Measurements from ENCODE around the gene POU4F2. TPM values are rescaled to one million over a fixed set of nuclear protein-coding genes. Genes with fewer than 3 reads are reported as not detected.

POU4F2 gene
- total RNA-seq: under 1 TPM in 1 of 2 donors, not detected in 1; 0.51 TPM

GRCh38 chr4:146638786-146639505 lies at the start of gene POU4F2:
Gene POU4F2 (plus strand): TSS chr4:146638893. CDS start chr4:146639141, 248 bp downstream.
- intact Hi-C loops (cut with DNase I): no loop called here
- no peak for TF ChIP-seq POLR2AphosphoS5 (IDR thresholded peaks at IDR 0.05)
- TF ChIP-seq POLR2A (IDR thresholded peaks at IDR 0.05): no peak
- TF ChIP-seq CTCF (IDR thresholded peaks at IDR 0.05): no peak
- DNase-seq (ENCODE audit: low spot score): no peak
- H3K9me3 ChIP-seq: no peaks in the 10 kb centered on the region
- H3K4me3 ChIP-seq: peak within 1 kb of the TSS in 1 of 2 donors; percentile 2
- no peaks in the 10 kb centered on the region for H3K36me3 ChIP-seq
- H3K27ac ChIP-seq: no peak within 1 kb of the TSS
- peaks cover 21% of the 10 kb centered on the region for H3K27me3 ChIP-seq (replicated peaks; ENCODE audit: insufficient read depth)
- H3K4me1 ChIP-seq (replicated peaks): peaks cover 11% of the 10 kb centered on the region
- 2% methylated on average over 74 of the region's 74 CpGs for WGBS

GRCh38 chr4:146590801-146591200 lies 47.9 kb upstream of the POU4F2 start:
- Histone ChIP-seq H3K4me1 (replicated peaks) (no peaks in the 10 kb centered on the region), H3K27me3 (replicated peaks; ENCODE audit: insufficient read depth) (no peaks in the 10 kb centered on the region), H3K4me3 (no peak overlapping the region), H3K9me3 (no peaks in the 10 kb centered on the region), H3K36me3 (no peaks in the 10 kb centered on the region), H3K27ac (no peak overlapping the region)
- WGBS: 79% methylated on average over 3 of the region's 3 CpGs
- no peak for TF ChIP-seq CTCF (IDR thresholded peaks at IDR 0.05)
- TF ChIP-seq POLR2A (IDR thresholded peaks at IDR 0.05): no peak
- TF ChIP-seq POLR2AphosphoS5 (IDR thresholded peaks at IDR 0.05): no peak
- DNase-seq (ENCODE audit: low spot score): no peak
- intact Hi-C loops (cut with DNase I): no loop called here

- Histone ChIP-seq H3K36me3 (no peaks in the 10 kb centered on the region), H3K9me3 (no peaks in the 10 kb centered on the region), H3K27me3 (replicated peaks; ENCODE audit: insufficient read depth) (no peaks in the 10 kb centered on the region), H3K4me3 (no peak overlapping the region), H3K27ac (no peak overlapping the region), H3K4me1 (replicated peaks) (no peaks in the 10 kb centered on the region)
- no peak for DNase-seq (ENCODE audit: low spot score)
- intact Hi-C loops (cut with DNase I): no loop called here
- WGBS: 84% methylated on average over 2 of the region's 2 CpGs
- no peak for TF ChIP-seq POLR2AphosphoS5 (IDR thresholded peaks at IDR 0.05)
- TF ChIP-seq POLR2A (IDR thresholded peaks at IDR 0.05): no peak
- no peak for TF ChIP-seq CTCF (IDR thresholded peaks at IDR 0.05)
These were observed 46.7 kb upstream of the POU4F2 start for GRCh38 chr4:146592019-146592418.

GRCh38 chr4:146632770-146633470 lies 5.8 kb upstream of the POU4F2 start:
- TF ChIP-seq POLR2A (IDR thresholded peaks at IDR 0.05) (no peak), CTCF (IDR thresholded peaks at IDR 0.05) (no peak), POLR2AphosphoS5 (IDR thresholded peaks at IDR 0.05) (no peak)
- WGBS: 7% methylated on average over 28 of the region's 28 CpGs
- no peak for DNase-seq (ENCODE audit: low spot score)

More at GRCh38 chr4:146632770-146633470, 5.8 kb upstream of the POU4F2 start:
- intact Hi-C loops (cut with DNase I): no loop called here
- no peaks in the 10 kb centered on the region for H3K9me3 ChIP-seq
- no peak overlapping the region for H3K4me3 ChIP-seq
- H3K36me3 ChIP-seq: no peaks in the 10 kb centered on the region
- no peaks in the 10 kb centered on the region for H3K4me1 ChIP-seq (replicated peaks)
- H3K27me3 ChIP-seq (replicated peaks; ENCODE audit: insufficient read depth): peaks cover 12% of the 10 kb centered on the region
- H3K27ac ChIP-seq: no peak overlapping the region

Data from prostate gland (tissue), 2 donors.